Mucosa of descending colon (tissue), 3 donors: ENCODE results near the gene SIRT2. TPM values are rescaled to one million over a fixed set of nuclear protein-coding genes. Genes with fewer than 3 reads are reported as not detected.

Source experiments
- ATAC-seq: fragments of 200-7000 bp; cut with Tn5 transposase; one replicate; pipeline ENCODE4 v1.9.1; 2020; ENCODE audit warnings: mild to moderate bottlenecking, moderate library complexity
- DNase-seq, 3 donors: peaks; one replicate each; pipeline ENCODE4 v3.0.0-alpha.2; 2020
- H3K36me3 ChIP-seq: fragments of 200-600 bp; one replicate; pipeline ENCODE4 v1.8.0; 2021; ENCODE audit warnings: low read depth, mild to moderate bottlenecking
- H3K4me1 ChIP-seq: fragments of 200-600 bp; one replicate; pipeline ENCODE4 v1.8.0; 2021; ENCODE audit warnings: low read depth, mild to moderate bottlenecking
- H3K4me3 ChIP-seq: fragments of 200-600 bp; one replicate; pipeline ENCODE4 v1.8.0; 2021; ENCODE audit warnings: mild to moderate bottlenecking
- H3K9me3 ChIP-seq: fragments of 200-600 bp; one replicate; pipeline ENCODE4 v1.8.0; 2021; ENCODE audit warnings: mild to moderate bottlenecking
- intact Hi-C, 2 donors: fragments of 100-400 bp; cut with DNase I in 1 of 2; cut with micrococcal nuclease in 1 of 2; formaldehyde crosslinking; loops; one replicate each; pipeline versions ENCODE4 v1.11.0 to v1.11.1; 2022; cut with DNase I, micrococcal nuclease
- total RNA-seq, 3 donors: library from RNA; stranded (reverse); fragmentation: NEBNext Ultra II Directional in 2 of 3; extraction: Animal tissue kit (Norgen Biotek cat#: 25700) in 2 of 3; gene quantifications; one replicate each; pipeline versions ENCODE4 v1.2.1 to v1.2.4, GENCODE V29; 2021 to 2023
- TF ChIP-seq, protein P1 (sequence below): fragments of 200-600 bp; IDR thresholded peaks from one replicate; pipeline ENCODE4 v1.8.0; 2022; ENCODE audit warnings: antibody characterized with exemption, mild to moderate bottlenecking
- donor health status: DM: no; HTN: no; CAD: no; lungs with moderate emphysema.
- donor health status: DM: no; HTN: no; CAD: no.
- donor health status: DM: no; HTN: yes; CAD: no.

The SIRT2 gene
- total RNA-seq, 3 donors from 2014 or later = 32.3 to 67.2 (median 35.8) TPM

DNA sequence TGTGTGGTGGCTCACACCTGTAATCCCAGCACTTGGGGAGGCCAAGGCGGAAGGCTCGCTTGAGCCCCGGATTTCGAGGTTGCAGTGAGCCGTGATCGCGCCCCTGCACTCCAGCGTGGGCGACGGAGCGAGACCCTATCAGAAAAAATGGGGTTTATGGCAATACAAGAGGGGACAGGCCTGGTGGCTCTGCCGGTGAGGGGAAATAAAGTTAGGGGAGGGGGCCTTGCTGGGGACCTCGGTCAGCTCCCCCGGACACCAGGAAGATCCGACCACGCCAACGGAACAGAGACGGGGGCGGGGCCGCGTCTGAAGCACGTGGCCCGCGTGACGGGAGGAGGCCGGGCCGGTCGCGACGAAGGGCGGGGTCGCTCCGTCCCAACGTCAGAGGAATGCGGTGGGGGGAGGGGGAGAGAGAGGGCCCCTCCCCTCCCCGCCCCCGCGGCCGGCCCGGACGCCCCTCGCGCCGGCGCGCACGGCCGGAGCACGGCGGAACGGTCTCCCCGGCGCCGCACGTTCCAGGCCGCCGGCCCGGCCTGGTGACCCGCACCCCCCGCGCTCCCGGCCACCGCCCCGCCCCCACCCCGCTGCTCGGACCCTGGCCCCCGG lies 47.7 kb downstream of the SIRT2 start:
- DNase-seq (peak; percentile 96 to 97 (median 97)), ATAC-seq (peak; percentile 62)
- Histone ChIP-seq H3K4me3 (peak overlapping the region; percentile 44), H3K4me1 (peaks cover 24% of the 10 kb centered on the region), H3K9me3 (no peaks in the 10 kb centered on the region), H3K36me3 (peaks cover 4% of the 10 kb centered on the region)
- TF ChIP-seq, protein P1, sequence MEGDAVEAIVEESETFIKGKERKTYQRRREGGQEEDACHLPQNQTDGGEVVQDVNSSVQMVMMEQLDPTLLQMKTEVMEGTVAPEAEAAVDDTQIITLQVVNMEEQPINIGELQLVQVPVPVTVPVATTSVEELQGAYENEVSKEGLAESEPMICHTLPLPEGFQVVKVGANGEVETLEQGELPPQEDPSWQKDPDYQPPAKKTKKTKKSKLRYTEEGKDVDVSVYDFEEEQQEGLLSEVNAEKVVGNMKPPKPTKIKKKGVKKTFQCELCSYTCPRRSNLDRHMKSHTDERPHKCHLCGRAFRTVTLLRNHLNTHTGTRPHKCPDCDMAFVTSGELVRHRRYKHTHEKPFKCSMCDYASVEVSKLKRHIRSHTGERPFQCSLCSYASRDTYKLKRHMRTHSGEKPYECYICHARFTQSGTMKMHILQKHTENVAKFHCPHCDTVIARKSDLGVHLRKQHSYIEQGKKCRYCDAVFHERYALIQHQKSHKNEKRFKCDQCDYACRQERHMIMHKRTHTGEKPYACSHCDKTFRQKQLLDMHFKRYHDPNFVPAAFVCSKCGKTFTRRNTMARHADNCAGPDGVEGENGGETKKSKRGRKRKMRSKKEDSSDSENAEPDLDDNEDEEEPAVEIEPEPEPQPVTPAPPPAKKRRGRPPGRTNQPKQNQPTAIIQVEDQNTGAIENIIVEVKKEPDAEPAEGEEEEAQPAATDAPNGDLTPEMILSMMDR = no peak
- intact Hi-C loops = no loop called here

DNA sequence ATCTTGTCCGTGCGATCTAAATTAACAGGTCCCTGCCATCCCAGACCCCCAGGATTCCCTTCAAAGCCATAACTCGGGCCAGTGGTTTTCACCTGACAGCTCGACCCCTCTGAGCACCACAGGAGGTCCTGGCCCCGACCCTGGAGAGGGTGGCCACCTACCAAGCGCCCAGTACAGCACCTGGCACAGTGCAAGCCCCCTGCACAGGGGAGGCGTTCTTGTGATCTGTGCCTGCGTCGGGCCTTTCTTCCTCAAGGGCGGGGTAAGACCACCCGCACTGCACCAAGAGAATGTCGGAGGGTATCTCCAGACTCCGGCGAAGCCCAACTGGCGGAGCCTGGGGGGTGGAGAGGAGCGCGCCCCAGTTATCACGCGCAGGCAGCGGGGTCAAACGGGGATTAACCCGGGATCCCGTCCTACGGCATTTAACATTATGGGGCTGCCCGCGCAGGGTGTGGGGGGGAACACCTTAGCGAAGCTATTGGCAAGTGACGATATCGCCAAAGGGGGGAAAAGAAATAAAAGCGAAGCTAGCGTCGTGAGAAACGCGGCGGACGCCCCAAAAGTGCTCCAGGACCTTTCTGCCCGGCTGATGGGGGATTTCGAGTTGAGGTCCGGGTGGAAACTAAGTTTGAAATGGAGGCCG lies 48.3 kb downstream of the SIRT2 start:
- intact Hi-C loops = no loop called here

DNA sequence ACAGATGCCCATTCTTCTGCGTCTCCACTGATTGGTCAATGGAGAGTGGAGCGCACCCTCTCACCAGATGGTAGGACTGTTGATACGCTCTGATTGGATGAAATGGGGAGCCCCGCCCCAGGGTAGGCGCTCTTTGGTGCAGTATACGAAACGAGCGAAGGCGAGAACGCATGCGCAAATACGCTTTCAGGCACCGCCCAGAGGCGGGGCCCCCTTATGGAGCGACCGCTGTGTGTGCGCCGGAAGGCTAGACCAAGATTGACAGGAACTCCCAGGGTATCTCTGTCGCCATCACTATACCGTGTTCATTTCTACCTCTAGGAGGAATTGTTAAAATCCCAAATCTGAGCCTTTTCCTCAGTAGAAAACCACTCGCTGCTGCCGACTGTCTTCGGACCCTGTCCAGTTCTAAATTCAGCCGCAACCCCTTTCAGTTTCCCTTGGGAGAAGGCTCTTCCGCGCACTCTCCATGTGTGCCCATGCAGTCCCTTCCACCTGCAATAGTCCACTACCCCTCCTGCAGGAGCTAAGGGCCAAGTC lies 48.9 kb downstream of the SIRT2 start:
- Histone ChIP-seq H3K4me3 (peak overlapping the region; percentile 90), H3K9me3 (no peaks in the 10 kb centered on the region), H3K36me3 (peaks cover 12% of the 10 kb centered on the region), H3K4me1 (peaks cover 27% of the 10 kb centered on the region)
- intact Hi-C loops = no loop called here
- TF ChIP-seq, protein P1 = peak; percentile 7
- peak; percentile 78 for ATAC-seq
- DNase-seq = peak in 2 of 3 donors; percentile 99 to 100

More for the DNA sequence above, 48.3 kb downstream of the SIRT2 start:
- Histone ChIP-seq H3K4me1 (peaks cover 26% of the 10 kb centered on the region), H3K9me3 (no peaks in the 10 kb centered on the region), H3K4me3 (peak overlapping the region; percentile 44), H3K36me3 (peaks cover 10% of the 10 kb centered on the region)
- no peak for ATAC-seq
- TF ChIP-seq, protein P1 = no peak
- DNase-seq = peak; percentile 59 to 81 (median 68)

DNA sequence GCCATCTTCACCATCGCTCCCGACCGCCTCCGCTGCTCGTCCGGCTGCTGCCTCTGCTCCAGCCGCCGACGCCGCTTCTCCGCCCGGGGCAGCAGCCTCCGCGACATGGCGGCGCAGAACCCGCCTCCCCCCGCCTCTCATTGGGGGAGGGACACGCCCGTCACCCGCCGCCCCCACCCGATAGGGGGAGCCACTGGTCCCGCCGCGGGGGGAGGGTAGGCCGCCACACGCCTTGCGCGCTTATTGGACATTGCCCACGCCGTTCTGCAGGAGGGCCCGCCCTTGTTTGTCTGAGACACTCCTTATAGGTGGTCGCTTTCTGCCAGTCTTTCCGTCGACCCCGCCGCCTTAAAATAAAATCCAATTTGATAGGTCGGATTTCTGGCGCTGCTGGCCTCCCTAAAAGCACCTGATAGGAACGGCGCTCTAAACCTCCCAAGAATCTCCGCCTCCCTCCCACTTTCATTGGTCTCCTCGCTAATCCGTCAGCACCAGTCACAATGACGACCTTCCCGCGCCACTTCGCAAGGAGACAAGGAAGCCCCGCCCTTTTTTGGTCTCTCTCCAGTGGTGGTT lies 49.5 kb downstream of the SIRT2 start, which contains the start of gene HNRNPL:
HNRNPL (minus strand) TSS at position 127 of the 576 bp plus-strand sequence; CDS start at position 107, 20 bp downstream.
- intact Hi-C loops = no loop called here
- Histone ChIP-seq H3K36me3 (peaks cover 16% of the 10 kb centered on the region), H3K4me1 (peaks cover 27% of the 10 kb centered on the region), H3K9me3 (no peaks in the 10 kb centered on the region), H3K4me3 (peak within 1 kb of the TSS; percentile 90)
- ATAC-seq (peak; percentile 79), DNase-seq (peak in 2 of 3 donors; percentile 99)
- TF ChIP-seq, protein P1 = peak; percentile 12

DNA sequence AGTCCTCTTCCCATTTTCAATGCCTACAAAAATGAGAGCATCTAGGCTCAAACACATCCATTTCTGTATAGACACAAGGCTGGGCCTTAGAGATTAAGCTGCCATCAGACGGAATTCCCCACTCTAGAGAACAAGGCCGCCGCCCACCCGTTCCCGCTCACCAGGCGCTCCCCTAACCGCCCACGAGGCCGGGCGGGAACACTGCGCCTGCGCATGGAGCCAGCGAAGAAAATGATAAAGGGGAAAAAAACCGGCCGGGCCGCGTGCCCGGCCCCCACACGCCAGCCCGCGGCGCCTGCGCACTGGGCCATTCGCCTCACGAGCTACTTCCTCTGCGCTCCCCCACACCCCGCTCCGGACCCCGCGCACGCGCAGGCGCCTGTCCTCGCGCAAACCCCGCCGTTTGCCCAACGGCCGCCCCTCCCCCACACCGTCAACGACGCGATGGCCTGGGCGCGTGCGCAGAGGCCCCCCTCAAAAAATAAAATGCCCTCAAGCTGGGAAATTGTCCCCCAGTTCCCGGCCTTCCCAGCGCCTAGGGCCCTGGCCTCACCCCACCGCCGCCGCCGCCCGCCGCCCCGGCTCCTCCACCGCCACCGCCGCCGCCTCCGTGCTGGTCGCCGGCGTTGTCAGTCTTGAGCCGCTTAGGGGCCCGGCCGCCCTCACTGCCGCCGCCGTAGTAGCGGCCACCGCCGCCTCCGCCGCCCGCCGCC lies 50.1 kb downstream of the SIRT2 start:
- ATAC-seq = peak; percentile 59
- TF ChIP-seq, protein P1 = no peak

More for the DNA sequence above, 50.1 kb downstream of the SIRT2 start:
- Histone ChIP-seq H3K4me1 (peaks cover 27% of the 10 kb centered on the region), H3K4me3 (peak overlapping the region; percentile 90), H3K36me3 (peaks cover 20% of the 10 kb centered on the region), H3K9me3 (no peaks in the 10 kb centered on the region)
- DNase-seq = peak; percentile 97 to 99 (median 98)
- intact Hi-C loops = no loop called here
